Colonic mucosa (tissue), 4 donors: ENCODE data around the gene PLXNA4. TPM values are rescaled to one million over a fixed set of nuclear protein-coding genes. Genes with fewer than 3 reads are reported as not detected.

Source experiments
- DNase-seq: peaks from one replicate; pipeline ENCODE4 v3.0.0-alpha.2; 2020
- H3K27ac ChIP-seq: fragments of 200-600 bp; one replicate; pipeline ENCODE4 v1.8.0; 2021
- H3K27me3 ChIP-seq: fragments of 200-600 bp; one replicate; pipeline ENCODE4 v1.8.0; 2021
- H3K36me3 ChIP-seq: fragments of 200-600 bp; one replicate; pipeline ENCODE4 v1.8.0; 2021
- H3K4me1 ChIP-seq: fragments of 200-600 bp; one replicate; pipeline ENCODE4 v1.8.0; 2021; ENCODE audit warnings: mild to moderate bottlenecking
- H3K4me3 ChIP-seq: fragments of 200-600 bp; one replicate; pipeline ENCODE4 v1.8.0; 2021
- H3K9ac ChIP-seq, 2 donors: one replicate each; pipeline ENCODE4 v1.7.0; 2013; ENCODE audit warnings: control low read depth in 2 of 2, low read depth in 2 of 2, low read length in 2 of 2
- H3K9me3 ChIP-seq: fragments of 200-600 bp; one replicate; pipeline ENCODE4 v1.8.0; 2021
- intact Hi-C: fragments of 100-400 bp; cut with DNase I; formaldehyde crosslinking; loops from one replicate; pipeline ENCODE4 v1.14.1; 2022
- total RNA-seq, 2 donors: library from RNA; stranded (reverse); fragmentation: NEBNext Ultra II Directional in 1 of 2; extraction: Animal tissue kit (Norgen Biotek cat#: 25700) in 1 of 2; gene quantifications; one replicate each; pipeline ENCODE4 v1.2.1, GENCODE V29; 2021
- TF ChIP-seq, protein P1 (sequence below): fragments of 200-600 bp; IDR thresholded peaks from one replicate; pipeline ENCODE4 v1.8.0; 2022; ENCODE audit warnings: antibody characterized with exemption, mild to moderate bottlenecking
- donor health status: healthy.
- donor health status: DM: no; HTN: no; CAD: no.
- donor health status: DM: no; HTN: no; CAD: no.

Gene PLXNA4
- total RNA-seq, 2 donors from 2014 or later: 0.15 to 0.77 TPM

DNA sequence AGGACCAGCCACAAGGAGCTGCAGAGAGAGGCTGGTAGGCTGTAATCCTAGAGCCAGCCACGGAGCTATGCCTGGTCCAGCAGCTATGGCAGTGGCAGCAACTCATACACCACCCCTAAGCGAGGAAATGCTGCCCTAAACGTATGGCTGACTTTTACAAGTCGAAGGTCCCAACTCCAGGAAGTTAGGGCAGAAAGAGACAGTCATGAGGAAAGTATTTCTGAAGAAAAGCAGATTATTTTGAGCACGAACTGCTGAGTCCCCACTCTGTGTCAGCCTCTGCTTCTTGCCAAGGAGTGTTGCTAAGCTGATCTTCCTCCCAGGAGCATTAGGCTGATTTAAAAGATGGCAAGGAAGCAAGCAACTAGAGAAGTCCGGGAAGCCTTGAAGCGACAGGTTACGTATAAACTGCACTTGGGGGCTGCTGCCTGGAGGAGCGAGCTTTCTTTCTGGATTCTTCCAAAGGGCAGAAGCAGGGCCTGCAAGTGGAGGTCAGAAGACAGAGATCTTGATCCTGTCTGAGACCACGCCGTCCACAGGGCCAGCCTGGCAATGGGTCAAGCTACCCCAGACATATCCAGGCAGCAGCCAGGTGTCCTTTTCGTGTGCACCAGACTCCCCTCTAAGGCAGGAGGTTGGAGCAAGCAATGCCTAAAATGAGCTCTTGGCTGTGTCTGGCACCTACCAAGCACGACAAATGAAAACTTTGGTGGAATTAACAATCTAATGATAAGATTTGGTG, 39.4 kb downstream of the PLXNA4 start:
- TF ChIP-seq, protein P1, sequence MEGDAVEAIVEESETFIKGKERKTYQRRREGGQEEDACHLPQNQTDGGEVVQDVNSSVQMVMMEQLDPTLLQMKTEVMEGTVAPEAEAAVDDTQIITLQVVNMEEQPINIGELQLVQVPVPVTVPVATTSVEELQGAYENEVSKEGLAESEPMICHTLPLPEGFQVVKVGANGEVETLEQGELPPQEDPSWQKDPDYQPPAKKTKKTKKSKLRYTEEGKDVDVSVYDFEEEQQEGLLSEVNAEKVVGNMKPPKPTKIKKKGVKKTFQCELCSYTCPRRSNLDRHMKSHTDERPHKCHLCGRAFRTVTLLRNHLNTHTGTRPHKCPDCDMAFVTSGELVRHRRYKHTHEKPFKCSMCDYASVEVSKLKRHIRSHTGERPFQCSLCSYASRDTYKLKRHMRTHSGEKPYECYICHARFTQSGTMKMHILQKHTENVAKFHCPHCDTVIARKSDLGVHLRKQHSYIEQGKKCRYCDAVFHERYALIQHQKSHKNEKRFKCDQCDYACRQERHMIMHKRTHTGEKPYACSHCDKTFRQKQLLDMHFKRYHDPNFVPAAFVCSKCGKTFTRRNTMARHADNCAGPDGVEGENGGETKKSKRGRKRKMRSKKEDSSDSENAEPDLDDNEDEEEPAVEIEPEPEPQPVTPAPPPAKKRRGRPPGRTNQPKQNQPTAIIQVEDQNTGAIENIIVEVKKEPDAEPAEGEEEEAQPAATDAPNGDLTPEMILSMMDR: no peak
- Histone ChIP-seq H3K27me3 (no peaks in the 10 kb centered on the region), H3K9me3 (no peaks in the 10 kb centered on the region), H3K4me3 (no peak overlapping the region), H3K27ac (no peak overlapping the region), H3K4me1 (no peaks in the 10 kb centered on the region), H3K9ac (no peak overlapping the region), H3K36me3 (no peaks in the 10 kb centered on the region)
- intact Hi-C loops: no loop called here
- no peak for DNase-seq

- Histone ChIP-seq H3K9ac (no peak overlapping the region), H3K36me3 (no peaks in the 10 kb centered on the region), H3K27me3 (no peaks in the 10 kb centered on the region), H3K4me3 (no peak overlapping the region), H3K9me3 (no peaks in the 10 kb centered on the region), H3K4me1 (no peaks in the 10 kb centered on the region), H3K27ac (no peak overlapping the region)
- intact Hi-C loops: no loop called here
- no peak for DNase-seq
- TF ChIP-seq, protein P1: no peak
Observed at GRCh38 chr7:132533916-132534315, 42.4 kb downstream of the PLXNA4 start.

GRCh38 chr7:132532281-132532680, 44.0 kb downstream of the PLXNA4 start:
- DNase-seq: no peak
- intact Hi-C loops: no loop called here
- no peaks in the 10 kb centered on the region for H3K27me3 ChIP-seq
- H3K36me3 ChIP-seq: no peaks in the 10 kb centered on the region
- no peaks in the 10 kb centered on the region for H3K4me1 ChIP-seq
- H3K4me3 ChIP-seq: no peak overlapping the region
- TF ChIP-seq, protein P1: no peak
- H3K9ac ChIP-seq: no peak overlapping the region
- H3K27ac ChIP-seq: no peak overlapping the region
- H3K9me3 ChIP-seq: no peaks in the 10 kb centered on the region

DNA sequence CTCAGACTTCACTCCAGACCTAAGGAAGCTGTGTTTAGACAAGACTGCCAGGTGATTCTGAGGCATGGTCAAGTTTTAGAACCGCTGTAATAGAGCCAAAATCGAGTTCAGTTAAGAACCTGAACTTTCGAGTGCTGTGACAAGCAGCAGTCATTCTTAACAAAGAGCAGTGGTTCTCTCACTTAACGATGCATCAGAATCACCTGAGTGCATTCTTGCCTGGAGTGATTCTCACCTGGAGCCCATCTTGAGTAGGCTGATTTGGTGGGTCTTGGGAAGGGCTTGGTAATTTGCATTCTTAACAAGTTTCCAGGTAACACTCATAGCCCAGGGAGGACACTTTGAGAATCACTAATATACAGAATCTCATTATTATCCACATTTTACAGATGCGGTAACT, 44.7 kb downstream of the PLXNA4 start:
- Histone ChIP-seq H3K36me3 (no peaks in the 10 kb centered on the region), H3K27me3 (no peaks in the 10 kb centered on the region), H3K9me3 (no peaks in the 10 kb centered on the region), H3K27ac (no peak overlapping the region), H3K9ac (no peak overlapping the region), H3K4me3 (no peak overlapping the region), H3K4me1 (no peaks in the 10 kb centered on the region)
- TF ChIP-seq, protein P1: no peak
- intact Hi-C loops: no loop called here
- DNase-seq: no peak

- no peak for DNase-seq
- no peak overlapping the region for H3K9ac ChIP-seq
Observed at GRCh38 chr7:132528695-132529094, 47.6 kb downstream of the PLXNA4 start.

More at GRCh38 chr7:132528695-132529094, 47.6 kb downstream of the PLXNA4 start:
- no peak overlapping the region for H3K4me3 ChIP-seq
- no peaks in the 10 kb centered on the region for H3K36me3 ChIP-seq
- H3K27ac ChIP-seq: no peak overlapping the region
- no peaks in the 10 kb centered on the region for H3K9me3 ChIP-seq
- intact Hi-C loops: no loop called here
- TF ChIP-seq, protein P1: no peak
- H3K4me1 ChIP-seq: no peaks in the 10 kb centered on the region
- H3K27me3 ChIP-seq: no peaks in the 10 kb centered on the region
